Measurements from ENCODE around the gene MYMK.
"Not testable (repeated sequence)": the region's sequence is repeated elsewhere in the genome, so short reads cannot be mapped to it uniquely, and the experiment has no call there.

The MYMK gene, protein sequence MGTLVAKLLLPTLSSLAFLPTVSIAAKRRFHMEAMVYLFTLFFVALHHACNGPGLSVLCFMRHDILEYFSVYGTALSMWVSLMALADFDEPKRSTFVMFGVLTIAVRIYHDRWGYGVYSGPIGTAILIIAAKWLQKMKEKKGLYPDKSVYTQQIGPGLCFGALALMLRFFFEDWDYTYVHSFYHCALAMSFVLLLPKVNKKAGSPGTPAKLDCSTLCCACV

DNA sequence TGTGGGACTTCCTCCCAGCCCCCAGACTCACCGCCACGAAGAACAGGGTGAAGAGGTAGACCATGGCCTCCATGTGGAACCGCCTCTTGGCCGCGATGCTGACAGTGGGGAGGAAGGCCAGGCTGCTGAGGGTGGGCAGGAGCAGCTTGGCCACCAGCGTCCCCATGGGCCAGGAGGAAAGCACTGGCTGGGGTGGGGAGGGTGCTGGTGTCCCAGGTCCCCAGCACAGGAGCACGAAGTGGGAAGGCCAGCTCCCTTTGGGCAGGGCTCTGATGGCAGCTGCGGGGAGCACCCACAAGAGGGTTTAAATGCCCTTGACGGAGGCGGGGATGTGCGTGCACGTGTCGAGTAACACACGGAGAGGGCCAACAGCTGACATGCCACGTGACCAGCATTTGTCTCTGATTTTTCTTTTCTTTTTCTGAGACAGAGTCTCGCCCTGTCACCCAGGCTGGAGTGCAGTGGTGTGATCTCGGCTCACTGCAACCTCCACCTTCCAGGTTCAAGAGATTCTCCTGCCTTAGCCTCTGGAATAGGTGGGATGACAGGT is at the start of gene MYMK:
Gene MYMK (minus strand): TSS at position 281 of the 550 bp plus-strand sequence. CDS start 115 bp downstream, at position 166.
- no peaks in the 10 kb centered on the region for H3K4me1 Mint-ChIP-seq
- H3K27ac Mint-ChIP-seq = no peak within 1 kb of the TSS
- CTCF ChIA-PET = no interaction called here
- no peak within 1 kb of the TSS for H3K4me3 Mint-ChIP-seq
- H3K36me3 Mint-ChIP-seq = no peaks in the 10 kb centered on the region
- H3K9me3 Mint-ChIP-seq = no peaks in the 10 kb centered on the region
- DNase-seq = no peak
- H3K27me3 Mint-ChIP-seq = peaks cover 7% of the 10 kb centered on the region

DNA sequence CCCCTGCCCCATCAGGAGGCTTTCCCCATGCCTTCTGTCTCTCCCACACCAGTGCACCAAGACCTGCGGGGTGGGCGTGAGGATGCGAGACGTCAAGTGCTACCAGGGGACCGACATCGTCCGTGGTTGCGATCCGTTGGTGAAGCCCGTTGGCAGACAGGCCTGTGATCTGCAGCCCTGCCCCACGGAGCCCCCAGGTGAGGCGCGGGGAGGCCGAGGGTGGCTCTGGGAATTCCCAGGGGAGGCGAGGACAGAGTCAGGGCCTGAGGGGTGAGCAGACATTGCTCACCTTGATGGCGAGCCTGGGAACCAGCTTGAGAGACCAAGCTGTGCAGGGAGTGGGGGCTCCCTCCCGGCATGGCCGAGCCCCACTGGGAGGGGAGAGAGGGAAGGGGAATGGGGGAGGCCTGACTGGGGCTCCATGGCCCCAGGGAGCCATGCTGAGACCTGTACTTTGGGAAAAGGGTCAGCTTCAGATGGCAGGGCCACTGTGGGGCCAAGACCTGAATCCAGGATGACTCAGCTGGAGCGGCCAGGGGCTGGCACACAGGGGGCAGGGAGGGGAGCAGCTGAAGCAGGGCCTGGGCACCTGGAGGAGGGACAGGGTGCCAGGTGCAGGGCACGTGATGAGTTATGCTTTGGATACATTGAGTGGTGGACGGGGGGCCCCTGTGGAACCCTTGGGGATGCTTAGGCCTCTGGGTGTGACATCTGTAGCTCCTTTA is 49.2 kb upstream of the MYMK start:
- CTCF ChIA-PET = no interaction called here
- Mint-ChIP-seq H3K4me1 (peaks cover 6% of the 10 kb centered on the region), H3K4me3 (no peak overlapping the region), H3K36me3 (no peaks in the 10 kb centered on the region), H3K27me3 (peaks cover 35% of the 10 kb centered on the region), H3K27ac (no peak overlapping the region), H3K9me3 (no peaks in the 10 kb centered on the region)
- no peak for DNase-seq

DNA sequence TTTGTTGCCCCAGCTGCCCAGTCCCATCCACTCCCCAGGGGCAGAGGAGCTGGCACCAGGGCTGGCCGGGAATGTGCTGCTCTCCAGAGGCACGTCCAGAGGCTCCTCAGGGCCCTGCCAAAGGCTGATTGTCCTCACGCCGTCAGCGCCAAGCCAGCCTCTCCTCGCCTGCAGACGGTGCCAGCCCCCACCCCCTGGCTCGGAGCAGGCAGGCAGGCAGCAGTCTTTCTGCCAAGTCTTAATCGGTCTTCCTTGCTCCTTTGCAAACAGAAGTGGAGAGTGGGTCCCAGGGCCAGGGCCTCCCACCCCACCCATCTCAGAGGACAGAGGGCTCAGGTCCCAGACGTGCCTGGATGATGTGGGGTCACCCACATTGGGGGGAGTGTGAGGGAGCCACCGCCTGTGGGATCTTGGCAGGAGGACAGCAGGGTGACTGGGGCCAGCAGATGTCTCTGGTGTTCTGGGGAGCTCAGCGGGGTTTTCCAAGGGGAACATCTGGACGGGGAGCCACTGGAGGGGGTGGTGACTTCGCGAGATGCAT is 48.1 kb upstream of the MYMK start:
- H3K36me3 Mint-ChIP-seq = no peaks in the 10 kb centered on the region
- CTCF ChIA-PET = no interaction called here
- no peak for DNase-seq
- H3K27me3 Mint-ChIP-seq = peaks cover 24% of the 10 kb centered on the region
- no peak overlapping the region for H3K27ac Mint-ChIP-seq
- H3K4me3 Mint-ChIP-seq = no peak overlapping the region
- H3K4me1 Mint-ChIP-seq = peaks cover 6% of the 10 kb centered on the region
- H3K9me3 Mint-ChIP-seq = no peaks in the 10 kb centered on the region

DNA sequence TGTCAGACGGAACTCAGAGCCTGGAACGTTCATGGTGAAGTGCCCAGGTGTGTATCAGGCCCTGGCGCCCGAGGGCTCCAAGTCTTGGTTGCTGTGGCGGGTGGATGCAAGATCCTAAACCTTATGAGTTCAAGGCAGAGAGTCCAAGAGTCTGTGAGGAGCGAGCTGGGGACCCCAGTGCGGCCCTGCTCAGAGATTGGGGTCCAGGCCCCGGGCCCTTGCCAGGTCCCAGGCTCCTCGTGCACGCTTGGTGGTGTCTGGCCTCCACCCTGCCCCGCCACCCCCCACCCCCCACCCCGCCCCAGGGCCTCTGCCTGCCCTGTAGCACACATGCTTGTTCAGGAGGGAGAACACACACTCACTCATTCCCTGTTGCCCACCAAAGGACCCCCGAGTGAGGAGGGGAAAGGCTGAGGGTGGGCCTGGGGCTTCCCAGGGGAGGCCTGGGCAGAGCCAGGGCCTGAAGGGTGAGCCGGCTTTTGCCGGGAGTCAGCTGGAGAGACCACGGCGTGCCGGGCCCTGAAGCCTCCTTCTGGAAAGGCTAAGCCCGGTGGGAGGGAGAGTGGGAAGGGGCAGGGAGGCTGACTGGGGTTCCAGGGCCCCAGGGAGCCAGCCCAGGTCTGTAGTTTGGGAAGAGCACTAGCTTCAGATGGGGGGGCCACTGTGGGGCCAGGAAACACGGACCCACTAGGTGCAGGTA is 47.3 kb upstream of the MYMK start:
- CTCF ChIA-PET = no interaction called here
- H3K4me1 Mint-ChIP-seq = peaks cover 6% of the 10 kb centered on the region
- H3K4me3 Mint-ChIP-seq = no peak overlapping the region
- H3K27me3 Mint-ChIP-seq = peaks cover 16% of the 10 kb centered on the region
- no peaks in the 10 kb centered on the region for H3K9me3 Mint-ChIP-seq
- no peak for DNase-seq
- H3K27ac Mint-ChIP-seq = no peak overlapping the region
- no peaks in the 10 kb centered on the region for H3K36me3 Mint-ChIP-seq

DNA sequence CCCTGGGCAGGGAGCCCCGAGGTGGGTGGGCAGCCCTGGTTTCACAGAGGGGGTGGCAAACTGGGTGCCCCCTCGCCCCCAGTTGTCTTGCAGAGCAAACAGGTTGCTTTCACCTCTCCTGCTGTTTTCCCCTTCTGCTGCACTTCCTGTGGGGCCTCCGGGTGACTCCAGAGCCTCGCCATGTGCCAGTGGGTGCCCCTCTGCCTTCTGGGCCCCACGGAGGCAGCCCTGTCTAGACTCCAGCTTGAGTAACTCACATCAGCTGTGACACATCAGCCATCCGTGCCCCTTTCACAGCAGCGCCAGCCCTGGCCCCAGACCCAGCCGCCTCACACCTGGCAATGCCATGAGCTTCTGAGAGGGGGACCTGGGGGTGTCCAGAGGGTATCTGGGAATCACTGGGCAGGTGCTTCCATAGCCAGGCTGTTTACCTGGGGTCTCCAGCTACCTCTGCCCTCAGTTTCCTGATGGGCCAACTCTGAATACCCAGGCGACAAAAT is 46.7 kb upstream of the MYMK start:
- Mint-ChIP-seq H3K27ac (no peak overlapping the region), H3K9me3 (no peaks in the 10 kb centered on the region), H3K4me1 (peaks cover under 1% of the 10 kb centered on the region), H3K4me3 (no peak overlapping the region), H3K27me3 (peaks cover 10% of the 10 kb centered on the region), H3K36me3 (no peaks in the 10 kb centered on the region)
- no peak for DNase-seq
- CTCF ChIA-PET = interaction anchor here (1.0 to 1.5 kb wide), 2 partner anchors 9 to 15 kb away, joined by 3 read pairs; no protein-coding TSS in a partner anchor

DNA sequence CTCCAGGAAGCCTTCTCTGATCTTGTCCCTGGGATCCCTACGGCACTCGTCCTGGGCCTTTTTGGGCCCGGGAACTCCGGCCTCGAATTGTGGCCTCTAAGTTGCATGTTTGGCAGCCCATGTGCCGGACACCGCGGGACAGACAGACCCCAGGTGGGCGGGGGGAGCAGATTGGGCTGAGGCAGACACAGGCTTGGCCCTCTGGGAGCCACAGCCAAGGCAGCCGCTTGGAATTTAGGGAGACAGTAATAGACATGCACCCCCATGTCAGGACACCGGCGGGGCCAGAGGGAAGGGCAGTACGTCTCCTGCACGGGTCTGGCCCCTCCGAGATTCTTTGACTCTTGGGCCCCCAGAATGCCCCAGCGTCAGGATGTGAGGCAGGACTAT is 45.9 kb upstream of the MYMK start:
- CTCF ChIA-PET = interaction anchor here (1.0 to 1.5 kb wide), 2 partner anchors 10 to 15 kb away, joined by 3 read pairs; no protein-coding TSS in a partner anchor
- no peak for DNase-seq
- no peak overlapping the region for H3K27ac Mint-ChIP-seq
- H3K4me1 Mint-ChIP-seq = no peaks in the 10 kb centered on the region
- peaks cover 4% of the 10 kb centered on the region for H3K27me3 Mint-ChIP-seq
- no peaks in the 10 kb centered on the region for H3K36me3 Mint-ChIP-seq
- H3K9me3 Mint-ChIP-seq = no peaks in the 10 kb centered on the region
- H3K4me3 Mint-ChIP-seq = no peak overlapping the region

DNA sequence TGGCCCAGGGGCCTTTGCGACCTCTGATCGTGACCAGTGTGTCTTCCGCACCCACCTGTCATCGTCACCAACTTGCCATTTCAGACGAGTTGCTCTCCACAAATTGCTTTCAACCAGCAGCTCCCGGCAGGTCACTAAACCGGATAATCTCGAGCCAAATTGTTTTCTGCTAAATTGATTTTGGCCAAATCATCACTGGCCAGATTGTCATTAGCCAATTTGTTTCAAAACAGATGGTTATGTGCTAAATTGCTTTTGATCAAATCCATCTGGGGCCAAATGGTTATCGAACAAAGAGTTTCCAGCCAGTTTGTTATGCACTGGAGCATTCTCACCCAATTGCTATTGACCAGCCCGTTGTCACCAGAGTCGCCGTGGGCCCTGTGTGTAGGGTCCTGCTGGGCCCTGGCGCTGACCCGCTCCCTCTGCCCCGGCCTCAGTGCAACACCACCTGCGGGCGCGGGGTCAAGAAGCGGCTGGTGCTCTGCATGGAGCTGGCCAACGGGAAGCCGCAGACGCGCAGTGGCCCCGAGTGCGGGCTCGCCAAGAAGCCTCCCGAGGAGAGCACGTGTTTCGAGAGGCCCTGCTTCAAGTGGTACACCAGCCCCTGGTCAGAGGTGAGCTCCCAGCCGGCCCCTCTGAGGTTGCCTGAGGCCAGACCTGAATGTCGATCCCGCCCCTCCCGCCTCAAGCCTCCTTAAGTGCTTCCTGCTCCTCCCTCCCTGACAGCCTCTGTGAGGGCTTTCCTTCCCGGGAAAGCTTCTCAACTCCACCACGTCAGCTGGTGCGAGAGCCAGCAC is 45.3 kb upstream of the MYMK start:
- no peak for DNase-seq
- no peaks in the 10 kb centered on the region for H3K4me1 Mint-ChIP-seq
- H3K36me3 Mint-ChIP-seq = no peaks in the 10 kb centered on the region
- CTCF ChIA-PET = interaction anchor here (0.6 to 1.5 kb wide), 2 partner anchors 14 to 424 kb away, joined by 3 read pairs; no protein-coding TSS in a partner anchor
- H3K27ac Mint-ChIP-seq = no peak overlapping the region
- H3K27me3 Mint-ChIP-seq = no peaks in the 10 kb centered on the region
- H3K4me3 Mint-ChIP-seq = no peak overlapping the region
- no peaks in the 10 kb centered on the region for H3K9me3 Mint-ChIP-seq

DNA sequence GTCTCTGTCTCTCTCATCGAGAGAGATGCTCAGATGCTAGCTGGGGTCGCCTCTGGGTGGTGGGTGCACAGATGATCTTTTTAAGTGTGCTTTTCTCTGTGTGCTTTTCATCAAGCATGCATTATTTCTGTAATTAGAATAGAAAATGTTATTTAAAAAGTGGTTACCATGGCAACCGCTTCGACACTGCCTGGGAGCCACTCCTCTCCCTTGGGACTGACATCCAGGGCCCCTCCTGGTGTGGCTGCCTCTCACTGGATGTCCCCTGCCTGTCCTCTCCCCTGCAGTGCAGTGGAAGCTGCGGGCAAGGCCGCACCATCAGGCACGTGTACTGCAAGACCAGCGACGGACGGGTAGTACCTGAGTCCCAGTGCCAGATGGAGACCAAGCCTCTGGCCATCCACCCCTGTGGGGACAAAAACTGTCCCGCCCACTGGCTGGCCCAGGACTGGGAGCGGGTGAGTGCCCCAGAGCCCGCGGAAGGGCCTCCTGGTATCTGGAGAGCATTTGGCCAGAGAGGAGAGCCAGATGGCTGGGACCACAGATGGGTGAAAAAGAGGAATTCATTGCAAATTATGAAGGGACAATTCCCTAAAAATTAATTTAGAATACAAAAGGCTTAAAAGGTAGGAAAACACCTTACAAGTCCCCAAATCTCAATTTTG is 44.5 kb upstream of the MYMK start:
- Mint-ChIP-seq H3K27ac (no peak overlapping the region), H3K27me3 (no peaks in the 10 kb centered on the region), H3K36me3 (no peaks in the 10 kb centered on the region), H3K4me1 (no peaks in the 10 kb centered on the region), H3K9me3 (no peaks in the 10 kb centered on the region), H3K4me3 (no peak overlapping the region)
- CTCF ChIA-PET = interaction anchor here (0.6 kb wide), 1 partner anchor 425 kb away, joined by 3 read pairs; no protein-coding TSS in a partner anchor
- no peak for DNase-seq

DNA sequence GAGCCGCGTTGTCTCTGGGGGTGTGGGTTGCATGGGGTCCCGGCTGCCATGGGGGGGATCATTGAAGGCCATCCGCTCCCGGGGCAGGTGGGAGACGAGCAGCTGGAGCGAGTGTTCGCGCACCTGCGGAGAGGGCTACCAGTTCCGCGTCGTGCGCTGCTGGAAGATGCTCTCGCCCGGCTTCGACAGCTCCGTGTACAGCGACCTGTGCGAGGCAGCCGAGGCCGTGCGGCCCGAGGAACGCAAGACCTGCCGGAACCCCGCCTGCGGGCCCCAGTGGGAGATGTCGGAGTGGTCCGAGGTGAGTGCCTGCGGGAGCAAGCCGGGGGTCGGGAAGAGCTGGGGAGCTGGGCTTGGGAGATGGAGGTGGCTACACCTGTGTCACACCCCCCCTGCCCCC is 43.4 kb upstream of the MYMK start:
- H3K27me3 Mint-ChIP-seq = no peaks in the 10 kb centered on the region

DNA sequence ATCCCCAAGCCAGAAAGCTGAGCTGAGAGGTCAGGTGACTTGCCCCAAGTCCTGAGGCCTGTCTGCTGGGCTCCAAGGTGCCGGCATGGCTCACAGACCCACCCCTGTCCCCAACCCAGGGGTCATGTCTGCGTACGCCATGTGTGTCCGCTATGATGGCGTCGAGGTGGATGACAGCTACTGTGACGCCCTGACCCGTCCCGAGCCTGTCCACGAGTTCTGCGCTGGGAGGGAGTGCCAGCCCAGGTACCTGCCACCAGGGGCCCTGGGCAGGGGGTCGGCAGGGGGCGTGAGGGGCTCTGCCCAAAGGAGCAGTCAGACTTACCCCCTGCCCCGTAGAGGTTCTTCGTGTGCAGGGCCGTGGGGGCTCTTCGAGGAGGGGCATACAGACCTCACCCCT is 42.1 kb upstream of the MYMK start:
- no peak overlapping the region for H3K27ac Mint-ChIP-seq
- no peaks in the 10 kb centered on the region for H3K9me3 Mint-ChIP-seq
- H3K36me3 Mint-ChIP-seq = no peaks in the 10 kb centered on the region
- no peaks in the 10 kb centered on the region for H3K27me3 Mint-ChIP-seq
- CTCF ChIA-PET = no interaction called here
- DNase-seq = no peak
- no peak overlapping the region for H3K4me3 Mint-ChIP-seq
- H3K4me1 Mint-ChIP-seq = no peaks in the 10 kb centered on the region

More for the DNA sequence above, 43.4 kb upstream of the MYMK start:
- Mint-ChIP-seq H3K27ac (no peak overlapping the region), H3K9me3 (no peaks in the 10 kb centered on the region), H3K4me1 (no peaks in the 10 kb centered on the region), H3K36me3 (no peaks in the 10 kb centered on the region), H3K4me3 (no peak overlapping the region)
- DNase-seq = no peak
- CTCF ChIA-PET = no interaction called here

DNA sequence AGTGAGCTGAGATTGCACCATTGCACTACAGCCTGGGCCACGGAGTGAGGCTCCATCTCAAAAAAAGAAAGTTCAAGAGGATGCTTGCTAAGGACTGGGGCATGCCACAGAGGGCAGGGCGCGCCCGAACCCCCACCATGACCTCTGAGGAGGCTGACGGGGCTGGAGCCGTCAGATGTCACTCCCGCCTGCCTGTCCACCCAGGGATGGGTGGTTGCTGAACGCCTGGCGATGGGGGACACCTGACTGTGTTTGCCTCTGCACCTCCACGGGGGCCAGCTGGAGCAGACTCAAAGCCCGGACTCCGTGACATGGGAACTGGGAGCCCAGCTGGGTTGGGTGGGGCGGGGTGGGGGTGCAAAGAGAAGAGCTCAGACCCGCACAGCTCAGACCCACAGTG is 41.6 kb upstream of the MYMK start:
- CTCF ChIA-PET = no interaction called here
- no peaks in the 10 kb centered on the region for H3K27me3 Mint-ChIP-seq
- H3K9me3 Mint-ChIP-seq = no peaks in the 10 kb centered on the region
- no peaks in the 10 kb centered on the region for H3K36me3 Mint-ChIP-seq
- H3K27ac Mint-ChIP-seq = no peak overlapping the region
- H3K4me3 Mint-ChIP-seq = no peak overlapping the region
- H3K4me1 Mint-ChIP-seq = no peaks in the 10 kb centered on the region
- DNase-seq = no peak

DNA sequence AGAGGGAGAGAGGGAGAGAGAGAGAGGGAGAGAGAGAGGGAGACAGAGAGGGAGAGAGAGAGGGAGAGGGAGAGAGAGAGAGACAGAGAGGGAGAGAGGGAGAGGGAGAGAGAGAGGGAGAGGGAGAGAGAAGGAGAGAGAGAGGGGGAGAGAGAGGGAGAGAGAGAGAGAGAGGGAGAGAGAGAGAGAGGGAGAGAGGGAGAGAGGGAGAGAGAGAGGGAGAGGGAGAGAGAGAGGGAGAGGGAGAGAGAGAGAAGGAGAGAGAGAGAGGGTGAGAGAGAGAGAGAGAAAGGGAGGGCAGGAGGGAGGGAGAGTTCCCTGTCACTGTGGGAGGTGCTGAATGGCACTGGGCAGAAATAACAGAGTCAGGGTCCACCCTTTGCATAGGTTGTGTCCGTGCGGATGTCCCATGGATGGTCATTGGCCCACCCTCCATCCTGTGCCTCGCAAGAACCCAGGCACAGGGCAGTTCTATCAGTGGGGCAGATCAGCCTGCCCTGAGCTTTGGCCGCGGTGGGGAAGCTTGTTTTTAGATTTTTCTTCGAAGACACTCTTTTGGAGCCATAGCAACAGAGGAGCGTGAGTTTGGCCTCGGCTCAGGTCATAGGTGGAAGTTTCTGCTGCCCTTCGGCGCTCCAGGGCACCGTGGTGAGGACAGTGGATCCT is 39.8 kb upstream of the MYMK start:
- CTCF ChIA-PET = no interaction called here
- Mint-ChIP-seq H3K4me1 (no peaks in the 10 kb centered on the region), H3K27ac (no peak overlapping the region), H3K9me3 (no peaks in the 10 kb centered on the region), H3K27me3 (no peaks in the 10 kb centered on the region), H3K36me3 (no peaks in the 10 kb centered on the region), H3K4me3 (no peak overlapping the region)
- no peak for DNase-seq

DNA sequence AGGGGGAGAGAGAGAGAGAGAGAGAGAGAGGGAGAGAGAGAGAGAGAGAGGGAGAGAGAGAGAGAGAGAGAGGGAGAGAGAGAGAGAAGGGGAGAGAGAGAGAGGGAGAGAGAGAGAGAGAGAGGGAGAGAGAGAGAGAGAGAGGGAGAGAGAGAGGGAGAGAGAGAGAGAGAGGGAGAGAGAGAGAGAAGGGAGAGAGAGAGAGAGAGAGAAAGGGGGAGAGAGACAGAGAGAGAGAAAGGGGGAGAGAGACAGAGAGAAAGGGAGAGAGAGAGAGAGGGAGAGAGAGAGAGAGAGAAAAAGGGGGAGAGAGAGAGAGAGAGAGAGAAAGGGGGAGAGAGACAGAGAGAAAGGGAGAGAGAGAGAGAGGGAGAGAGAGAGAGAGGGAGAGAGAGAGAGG is 39.1 kb upstream of the MYMK start:
- H3K27me3 Mint-ChIP-seq, H3K4me3 Mint-ChIP-seq, H3K4me1 Mint-ChIP-seq, CTCF ChIA-PET, H3K27ac Mint-ChIP-seq, H3K9me3 Mint-ChIP-seq, H3K36me3 Mint-ChIP-seq, DNase-seq: not testable (repeated sequence)
